ENCODE measurements around the gene TBC1D10A.

The TBC1D10A gene

DNA sequence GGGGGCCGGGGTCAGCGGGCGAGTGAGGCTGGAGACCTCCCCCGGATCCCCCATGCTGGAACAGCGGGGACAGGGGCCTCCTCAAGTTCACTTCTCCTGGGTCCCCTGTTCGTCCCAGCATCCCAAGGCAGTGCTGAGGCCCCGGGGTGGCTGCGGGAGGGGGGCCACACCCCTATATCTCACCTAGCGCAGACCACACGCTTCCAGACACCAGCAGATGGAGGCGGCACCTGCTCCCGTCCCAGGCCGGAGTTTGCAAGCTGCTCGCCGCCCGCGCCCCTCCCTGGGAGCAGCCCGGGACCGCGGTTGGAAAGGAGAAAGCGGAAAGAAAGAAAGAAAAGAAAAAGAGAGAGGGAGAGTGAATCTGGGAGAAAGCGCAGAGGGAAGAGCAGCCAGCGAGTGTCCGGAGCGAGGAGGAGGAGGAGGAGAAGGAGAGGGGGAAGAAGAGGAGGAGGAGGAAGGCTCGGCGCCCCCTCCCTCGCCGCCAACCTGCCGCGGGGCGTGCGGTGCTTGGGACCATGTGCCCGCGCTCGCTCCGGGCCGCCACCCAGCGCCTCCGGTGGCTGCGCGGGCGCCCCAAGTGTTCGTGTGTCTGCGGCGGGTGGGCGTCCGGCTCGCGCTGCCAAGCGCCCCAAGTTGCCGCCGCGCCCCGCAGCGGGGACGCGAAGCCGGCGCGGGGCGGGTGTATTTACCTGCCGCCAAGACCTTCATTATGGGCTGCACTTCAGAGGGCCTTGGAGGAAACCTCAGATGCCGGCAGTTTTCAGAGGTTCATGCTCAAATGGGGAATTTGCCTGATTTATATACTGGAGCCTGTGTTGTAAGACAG is 80.5 kb downstream of the TBC1D10A start, which contains the start of gene LIF:
Gene LIF (minus strand): TSS at position 775 of the 829 bp plus-strand sequence. CDS start 64 bp downstream, at position 711.
- peak; percentile 38 for DNase-seq (ENCODE audit: low read depth)

DNA sequence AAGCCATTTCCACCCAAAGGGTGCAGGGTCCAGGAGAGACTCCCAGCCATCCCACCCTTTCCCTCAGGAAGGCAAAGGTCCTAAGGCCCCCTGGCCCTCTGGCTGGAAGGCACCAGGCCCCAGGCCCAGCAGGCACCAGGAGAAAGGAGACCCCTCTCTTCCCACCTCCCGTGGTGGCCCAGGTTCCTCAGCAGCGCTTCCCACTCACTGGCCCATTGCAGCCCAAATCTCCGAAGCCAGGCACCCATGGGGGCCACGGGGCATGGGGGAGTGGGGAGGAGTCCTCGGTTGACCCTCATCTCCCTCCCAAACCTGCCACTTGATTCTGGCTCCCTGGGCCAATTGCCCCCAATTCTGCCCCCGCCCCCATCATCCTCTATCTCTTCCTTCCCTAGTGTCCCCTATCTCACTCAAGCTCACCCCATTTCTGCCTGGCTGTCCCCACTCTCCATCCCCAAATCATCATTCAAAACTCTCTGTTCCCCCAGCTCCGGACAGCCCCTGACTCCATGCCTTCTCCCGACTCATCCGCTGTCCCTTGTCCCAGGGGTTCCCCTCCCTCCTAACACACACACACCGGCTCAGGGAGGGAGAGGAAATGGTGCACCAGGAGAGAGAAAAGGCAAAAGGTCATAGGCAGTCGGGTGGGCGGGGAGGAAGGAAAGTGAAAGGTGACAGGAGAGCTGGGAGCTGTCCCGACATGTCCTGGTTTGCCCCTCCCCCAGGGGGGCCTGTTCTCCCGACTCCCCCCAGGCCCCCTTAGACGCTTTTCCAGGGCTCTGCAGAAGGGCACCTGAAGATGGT is 81.4 kb downstream of the TBC1D10A start:
- DNase-seq (ENCODE audit: low read depth) = no peak

GRCh38 chr22:30244641-30245040 is 82.1 kb downstream of the TBC1D10A start:
- DNase-seq (ENCODE audit: low read depth) = no peak

- no peak for DNase-seq (ENCODE audit: low read depth)
Observed at GRCh38 chr22:30244066-30244465, 82.7 kb downstream of the TBC1D10A start.

- no peak for DNase-seq (ENCODE audit: low read depth)
Observed at GRCh38 chr22:30243661-30244060, 83.1 kb downstream of the TBC1D10A start.

All from activated T-helper 9 cell treated with anti-CD3 and anti-CD28 coated beads, Interleukin-2, amount 50 U/mL, for 16 hours (primary cell).